Nucleus accumbens (tissue), 56 donors: ENCODE data around the gene MXD4.
A peak's percentile ranks its signal among the peaks of the same experiment; 100 is the strongest.
"Not testable (repeated sequence)": the region's sequence is repeated elsewhere in the genome, so short reads cannot be mapped to it uniquely, and the experiment has no call there.

Experiments
- DNase-seq, 56 donors: peaks; one replicate each; lab custom pipeline; 2025; lab: John Stamatoyannopoulos, UW

The MXD4 gene

DNA sequence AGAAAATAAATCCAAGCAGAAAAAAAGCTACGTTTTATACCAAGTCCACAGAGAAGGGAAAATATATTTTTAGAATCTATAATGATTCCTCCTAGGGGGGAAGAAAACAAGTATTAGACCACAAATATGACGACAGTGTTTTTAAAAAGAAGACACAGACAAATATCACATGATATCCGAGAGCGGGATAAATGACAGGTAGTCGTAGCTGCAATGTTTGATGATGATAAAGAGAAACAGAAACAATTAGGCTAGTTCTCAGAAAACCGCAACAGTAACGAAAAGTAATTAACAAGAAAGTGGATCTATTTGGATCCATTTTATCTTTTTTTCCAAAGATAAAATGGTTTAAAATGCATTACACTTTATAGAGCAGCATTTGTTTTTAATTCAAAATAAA, 20.9 kb downstream of the MXD4 start:
- DNase-seq, result no peak

DNA sequence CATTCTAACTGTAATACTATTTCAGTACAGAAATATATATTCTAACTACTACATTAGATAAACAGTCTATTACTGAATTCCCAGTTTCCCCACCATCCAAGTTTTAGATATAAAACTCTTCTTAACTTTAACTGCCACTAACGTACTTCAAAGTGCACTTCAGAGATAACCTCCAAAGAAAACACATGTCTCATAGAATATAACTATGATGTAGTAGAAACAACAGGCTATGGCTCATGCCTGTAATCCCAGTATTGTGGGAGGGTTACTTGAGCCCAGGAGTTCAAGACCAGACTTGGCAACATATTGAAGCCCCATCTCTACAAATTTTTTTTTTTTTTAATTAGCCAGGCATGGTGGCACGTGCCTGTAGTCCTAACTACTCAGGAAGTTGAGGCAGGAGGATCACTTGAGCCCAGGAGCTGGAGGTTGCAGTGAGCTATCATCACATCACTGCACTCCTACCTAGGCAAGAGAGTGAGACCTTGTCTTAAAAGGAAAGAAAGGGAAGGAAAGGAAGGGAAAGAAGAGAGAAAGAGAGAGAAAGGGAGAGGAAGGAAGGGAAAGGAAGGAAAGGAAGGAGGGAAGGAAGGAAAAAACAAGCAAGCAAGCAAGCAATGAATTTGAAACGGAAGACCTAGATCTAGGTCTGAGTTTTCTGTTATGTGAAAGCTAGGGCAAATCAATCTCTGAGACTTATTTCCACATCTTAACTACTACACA, 24.8 kb downstream of the MXD4 start:
- DNase-seq, result no peak

GRCh38 chr4:2231082-2231481, 30.8 kb downstream of the MXD4 start:
- DNase-seq, result no peak

GRCh38 chr4:2226261-2226660, 35.6 kb downstream of the MXD4 start:
- no peak for DNase-seq

DNA sequence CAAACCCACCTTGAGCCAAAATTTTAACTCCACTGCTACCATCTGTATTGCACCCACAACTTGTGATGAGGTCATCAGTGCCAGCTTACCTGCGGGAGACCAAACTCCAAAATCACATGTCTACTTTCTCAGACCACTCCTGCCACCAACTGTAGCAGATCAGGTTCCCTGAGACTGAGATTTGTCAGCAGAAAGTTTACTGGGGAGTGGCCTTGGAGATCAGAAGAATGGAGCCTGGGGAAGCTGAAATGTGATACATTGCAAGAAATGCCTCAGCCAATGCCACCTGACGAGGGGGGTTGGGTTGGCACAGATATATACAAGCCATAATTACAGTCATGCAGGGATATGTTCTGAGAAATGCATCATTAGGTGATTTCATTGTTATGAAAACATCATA, 39.1 kb downstream of the MXD4 start:
- no peak for DNase-seq

- not testable (repeated sequence) for DNase-seq
Observed at GRCh38 chr4:2221378-2221777, 40.5 kb downstream of the MXD4 start.

DNA sequence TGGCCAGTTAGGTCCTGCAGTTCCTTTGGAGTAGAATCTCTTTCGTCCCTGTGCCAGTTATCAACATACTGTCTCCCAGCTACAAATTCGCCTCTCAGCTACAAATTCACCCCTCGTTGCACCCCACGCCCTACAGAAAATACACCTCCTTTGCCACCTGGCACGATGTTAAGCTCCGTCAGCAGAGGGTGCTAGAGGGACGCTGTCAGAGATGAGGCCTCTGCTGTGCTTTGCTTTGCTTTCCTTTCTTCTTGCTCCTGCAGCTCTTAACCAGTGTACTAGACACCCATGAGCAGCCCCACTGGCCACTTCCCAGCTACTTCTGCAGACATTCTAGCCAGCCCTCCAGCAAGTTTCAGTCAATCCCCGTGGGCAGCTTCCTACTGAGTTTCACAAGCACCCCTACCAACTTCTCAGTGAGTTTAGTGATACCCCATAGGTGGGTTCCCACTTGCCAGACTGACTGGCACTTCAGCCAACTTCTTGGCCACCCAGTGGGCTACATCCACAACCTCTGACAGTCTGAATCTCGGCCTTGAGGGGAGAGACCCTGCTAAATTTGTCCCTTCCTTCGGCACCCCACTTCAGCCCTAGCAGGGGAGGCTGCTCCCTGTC, 41.8 kb downstream of the MXD4 start:
- DNase-seq, result peak in 49 of 56 donors; percentile 17 to 86 (median 51)

GRCh38 chr4:2219233-2219760, 42.6 kb downstream of the MXD4 start:
- DNase-seq, result no peak

DNA sequence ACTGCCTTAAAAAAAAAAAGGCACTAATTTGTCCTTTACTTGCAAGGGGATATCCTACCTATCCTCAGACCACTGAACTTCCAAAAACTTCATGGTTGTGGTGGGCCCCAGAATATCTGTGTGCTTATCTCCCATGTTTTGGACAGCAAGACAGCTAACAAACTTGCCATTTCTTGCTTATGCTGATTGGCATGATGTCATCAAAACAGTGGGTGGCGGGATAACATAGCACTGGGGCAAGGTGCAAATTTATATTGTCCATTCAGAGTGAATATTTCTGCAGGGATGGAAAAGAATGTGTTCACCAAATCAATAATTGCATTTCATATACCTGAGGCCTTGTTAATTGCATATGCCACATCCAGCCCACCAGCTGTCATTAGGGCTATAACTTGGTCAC, 43.5 kb downstream of the MXD4 start:
- no peak for DNase-seq

GRCh38 chr4:2217726-2218125, 44.2 kb downstream of the MXD4 start:
- DNase-seq, result no peak

DNA sequence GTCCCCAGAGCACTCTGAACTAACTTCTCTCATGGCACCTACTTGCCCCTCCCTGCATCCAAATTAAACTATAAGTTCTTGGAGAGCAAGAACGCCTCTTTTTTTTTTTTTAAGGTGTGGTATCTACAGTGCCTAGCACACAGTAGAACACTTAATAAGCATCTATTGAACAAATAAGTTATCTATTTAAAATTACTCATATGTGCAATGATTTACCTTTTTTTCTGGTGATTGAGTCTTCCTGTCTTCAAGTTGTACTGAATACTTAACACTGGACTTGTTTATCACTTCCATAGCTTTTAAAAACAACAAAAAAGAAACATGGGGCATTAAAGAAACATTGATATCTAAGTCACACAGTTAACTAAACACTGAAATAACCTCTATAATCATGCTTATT, 49.1 kb downstream of the MXD4 start:
- DNase-seq, result no peak

- not testable (repeated sequence) for DNase-seq
Observed at GRCh38 chr4:2202789-2203188, 59.1 kb downstream of the MXD4 start.
